ENCODE results near the gene FKBP11.

DNA sequence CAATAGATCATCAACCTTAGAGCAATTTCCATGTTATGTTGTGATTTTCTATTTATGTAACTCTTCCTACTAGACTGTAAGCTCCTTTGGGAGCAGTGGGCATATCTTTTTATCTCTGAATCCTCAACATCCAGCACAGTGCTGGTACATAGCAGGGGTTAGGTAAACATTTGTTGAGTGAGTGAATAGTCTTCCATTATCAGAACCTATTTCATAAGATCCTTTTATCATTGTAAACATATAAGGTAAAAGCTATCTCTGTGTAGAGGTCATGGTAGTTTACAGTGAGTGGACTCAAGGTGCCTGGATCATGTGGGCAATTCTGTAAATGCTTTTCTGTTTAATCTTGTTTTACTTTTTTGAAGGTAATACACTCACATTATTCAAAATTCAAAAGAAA, 15.1 kb downstream of the FKBP11 start:
- TF ChIP-seq EZH2 (optimal IDR thresholded peaks at IDR 0.05; ENCODE audit: low read depth, low read length), result no peak
- TF ChIP-seq, protein P1, sequence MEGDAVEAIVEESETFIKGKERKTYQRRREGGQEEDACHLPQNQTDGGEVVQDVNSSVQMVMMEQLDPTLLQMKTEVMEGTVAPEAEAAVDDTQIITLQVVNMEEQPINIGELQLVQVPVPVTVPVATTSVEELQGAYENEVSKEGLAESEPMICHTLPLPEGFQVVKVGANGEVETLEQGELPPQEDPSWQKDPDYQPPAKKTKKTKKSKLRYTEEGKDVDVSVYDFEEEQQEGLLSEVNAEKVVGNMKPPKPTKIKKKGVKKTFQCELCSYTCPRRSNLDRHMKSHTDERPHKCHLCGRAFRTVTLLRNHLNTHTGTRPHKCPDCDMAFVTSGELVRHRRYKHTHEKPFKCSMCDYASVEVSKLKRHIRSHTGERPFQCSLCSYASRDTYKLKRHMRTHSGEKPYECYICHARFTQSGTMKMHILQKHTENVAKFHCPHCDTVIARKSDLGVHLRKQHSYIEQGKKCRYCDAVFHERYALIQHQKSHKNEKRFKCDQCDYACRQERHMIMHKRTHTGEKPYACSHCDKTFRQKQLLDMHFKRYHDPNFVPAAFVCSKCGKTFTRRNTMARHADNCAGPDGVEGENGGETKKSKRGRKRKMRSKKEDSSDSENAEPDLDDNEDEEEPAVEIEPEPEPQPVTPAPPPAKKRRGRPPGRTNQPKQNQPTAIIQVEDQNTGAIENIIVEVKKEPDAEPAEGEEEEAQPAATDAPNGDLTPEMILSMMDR (IDR thresholded peaks at IDR 0.05; ENCODE audit: low read length), result no peak

Data from MM.1S (cell line).